IMR-90 (cell line): Measurements from ENCODE around the gene SRRM3. TPM values are rescaled to one million over a fixed set of nuclear protein-coding genes. Genes with fewer than 3 reads are reported as not detected.

Experiments
- ATAC-seq: fragments of 200-7000 bp; cut with Tn5 transposase; 2 replicates; pipeline ENCODE4 v1.9.1; 2020; ENCODE audit warnings: low read depth, mild to moderate bottlenecking, moderate library complexity
- BruUV-seq: library from RNA; stranded (reverse); fragments of 400-500 nt; replicated peaks from 2 replicates; lab custom pipeline; 2021; lab: Mats Ljungman, UMichigan
- CTCF ChIA-PET: fragments of 300-600 bp; formaldehyde crosslinking; extraction: SDS; loops from one replicate; lab custom pipeline; 2021; ENCODE audit warnings: antibody characterized with exemption; lab: Yijun Ruan, JAX
- POLR2A ChIA-PET: fragments of 300-600 bp; sonication (Branson Sonifier 250); formaldehyde crosslinking; loops from one replicate; lab custom pipeline; 2022; ENCODE audit warnings: antibody characterized with exemption; ENCODE audit not compliant: unreplicated experiment; lab: Charles Lee
- DNase-seq: peaks from one replicate; pipeline ENCODE4 v3.0.0; 2013
- H2AFZ ChIP-seq: replicated peaks from 2 replicates; pipeline ENCODE3; 2013; ENCODE audit warnings: low read length, mild to moderate bottlenecking; ENCODE audit not compliant: poor library complexity
- H2AK5ac ChIP-seq: 2 replicates; pipeline ENCODE4 v1.6.1; 2013; ENCODE audit warnings: low read depth, low read length, inconsistent platforms
- H2AK9ac ChIP-seq: replicated peaks from 2 replicates; pipeline ENCODE3; 2013; ENCODE audit warnings: mild to moderate bottlenecking, low read depth, low read length, moderate library complexity; ENCODE audit not compliant: poor library complexity
- H2BK120ac ChIP-seq: 2 replicates; pipeline ENCODE4 v1.6.1; 2013; ENCODE audit warnings: low read depth, low read length, inconsistent platforms
- H2BK15ac ChIP-seq: 3 replicates; pipeline ENCODE4 v1.6.1; 2013; ENCODE audit warnings: low read depth, low read length, inconsistent platforms
- H2BK20ac ChIP-seq: 2 replicates; pipeline ENCODE4 v1.6.1; 2013; ENCODE audit warnings: low read depth, mild to moderate bottlenecking, inconsistent platforms, low read length, moderate library complexity
- H2BK5ac ChIP-seq: 2 replicates; pipeline ENCODE4 v1.6.1; 2013; ENCODE audit warnings: mild to moderate bottlenecking, low read depth, low read length, inconsistent platforms; ENCODE audit not compliant: poor library complexity, severe bottlenecking
- H3K14ac ChIP-seq: replicated peaks from 2 replicates; pipeline ENCODE4 v1.6.1; 2013; ENCODE audit warnings: low read depth, low read length, inconsistent platforms
- H3K18ac ChIP-seq: 2 replicates; pipeline ENCODE4 v1.6.1; 2013; ENCODE audit warnings: low read depth, low read length, control low read depth
- H3K23ac ChIP-seq: 2 replicates; pipeline ENCODE4 v1.6.1; 2013; ENCODE audit warnings: low read depth, low read length, inconsistent platforms
- H3K27ac ChIP-seq: 2 replicates; pipeline ENCODE4 v1.5.1; 2013; ENCODE audit warnings: mild to moderate bottlenecking, control low read depth, low read length; ENCODE audit not compliant: insufficient read depth
- H3K27me3 ChIP-seq: 2 replicates; pipeline ENCODE4 v1.6.1; 2013; ENCODE audit warnings: low read length; ENCODE audit not compliant: control insufficient read depth, insufficient read depth
- H3K36me3 ChIP-seq: 2 replicates; pipeline ENCODE4 v1.6.1; 2013; ENCODE audit warnings: low read length, mixed read lengths; ENCODE audit not compliant: control insufficient read depth, insufficient read depth
- H3K4ac ChIP-seq: 2 replicates; pipeline ENCODE4 v1.6.1; 2013; ENCODE audit warnings: low read depth, low read length, inconsistent platforms
- H3K4me1 ChIP-seq: 2 replicates; pipeline ENCODE4 v1.6.1; 2013; ENCODE audit warnings: low read length, mixed read lengths; ENCODE audit not compliant: control insufficient read depth, insufficient read depth
- H3K4me2 ChIP-seq: 2 replicates; pipeline ENCODE4 v1.6.1; 2013; ENCODE audit warnings: low read depth, mild to moderate bottlenecking, control low read depth, low read length, moderate library complexity
- H3K4me3 ChIP-seq: 2 replicates; pipeline ENCODE4 v1.5.1; 2013; ENCODE audit warnings: low read depth, mild to moderate bottlenecking, control low read depth, low read length, moderate library complexity; ENCODE audit not compliant: insufficient read depth
- H3K56ac ChIP-seq: 2 replicates; pipeline ENCODE4 v1.6.1; 2013; ENCODE audit warnings: low read length, inconsistent platforms; ENCODE audit not compliant: insufficient read depth; ENCODE audit errors: extremely low read depth
- H3K79me1 ChIP-seq, 2 experiments: 2 replicates each; pipeline ENCODE4 v1.6.1; 2013; ENCODE audit warnings: low read length in 2 of 2, inconsistent platforms in 1 of 2, low read depth in 1 of 2
- H3K9ac ChIP-seq: 2 replicates; pipeline ENCODE4 v1.6.1; 2013; ENCODE audit warnings: low read depth, low read length, control low read depth
- H3K9me1 ChIP-seq: 2 replicates; pipeline ENCODE4 v1.6.1; 2013; ENCODE audit warnings: low read length, inconsistent platforms; ENCODE audit not compliant: insufficient read depth
- H3K9me3 ChIP-seq: 2 replicates; pipeline ENCODE4 v1.6.1; 2013; ENCODE audit warnings: low read length; ENCODE audit not compliant: control insufficient read depth, insufficient read depth
- H4K20me1 ChIP-seq: 2 replicates; pipeline ENCODE4 v1.6.1; 2013; ENCODE audit warnings: low read length, inconsistent platforms; ENCODE audit not compliant: insufficient read depth
- H4K5ac ChIP-seq: 2 replicates; pipeline ENCODE4 v1.6.1; 2013; ENCODE audit warnings: mild to moderate bottlenecking, low read depth, low read length, control low read depth
- H4K8ac ChIP-seq, 2 experiments: 2 replicates each; pipeline ENCODE4 v1.6.1; 2013; ENCODE audit warnings: low read depth in 2 of 2, low read length in 2 of 2, control low read depth in 1 of 2, inconsistent platforms in 1 of 2
- H4K91ac ChIP-seq: 2 replicates; pipeline ENCODE4 v1.6.1; 2013; ENCODE audit warnings: low read depth, low read length, inconsistent platforms; ENCODE audit not compliant: insufficient read depth
- BHLHE40 ChIP-seq: fragments of 150-350 bp; IDR thresholded peaks from 2 replicates; pipeline ENCODE4 v1.6.1; 2016; ENCODE audit warnings: mild to moderate bottlenecking, low read depth, low read length
- FOS ChIP-seq: fragments of 150-350 bp; IDR thresholded peaks from 2 replicates; pipeline ENCODE4 v1.6.1; 2016; ENCODE audit warnings: low read depth, low read length
- MAZ ChIP-seq: IDR thresholded peaks from 2 replicates; pipeline ENCODE4 v1.6.1; 2012; ENCODE audit warnings: low read depth, mild to moderate bottlenecking, low read length, improper control_type of control experiment, moderate library complexity, borderline replicate concordance
- NFE2L2 ChIP-seq: fragments of 150-350 bp; IDR thresholded peaks from 2 replicates; pipeline ENCODE4 v1.6.1; 2016; ENCODE audit warnings: low read depth, mild to moderate bottlenecking, low read length
- POLR2A ChIP-seq: IDR thresholded peaks from 2 replicates; pipeline ENCODE4 v1.6.1; 2012; ENCODE audit warnings: mild to moderate bottlenecking, low read depth, low read length
- RCOR1 ChIP-seq: IDR thresholded peaks from 2 replicates; pipeline ENCODE4 v1.6.1; 2012; ENCODE audit warnings: mild to moderate bottlenecking, low read length, improper control_type of control experiment; ENCODE audit not compliant: insufficient replicate concordance
- WGBS, 2 experiments: methylation state at CpG; one replicate each; pipeline versions ENCODE4 v1.1.5 to v1.1.7; 2013; ENCODE audit warnings: missing lambda C conversion rate in 2 of 2; ENCODE audit not compliant: insufficient read length in 1 of 2; ENCODE audit errors: extremely low coverage in 2 of 2; 5-methylcytosine and 5-hydroxymethylcytosine counted together
- dilution Hi-C: fragments of 300-500 bp; cut with HindIII; formaldehyde crosslinking; loops from one replicate; pipeline ENCODE4 v1.14.3; 2018; ENCODE audit warnings: low sequenced_read_pairs; ENCODE audit not compliant: unreplicated experiment
- in situ Hi-C: fragments of 300-500 bp; cut with MboI; formaldehyde crosslinking; loops from 3 replicates; pipeline ENCODE4 v1.14.3; 2019; ENCODE audit warnings: low sequenced_read_pairs, inconsistent platforms, mixed read lengths
- intact Hi-C: fragments of 100-400 bp; cut with micrococcal nuclease; formaldehyde crosslinking; loops from 2 replicates; pipeline ENCODE4 v1.10.0; 2022
- polyA plus RNA-seq, 3 experiments: library from polyadenylated mRNA; depleted of rRNA; stranded (reverse); fragments of >200 nt; gene quantifications; 2 replicates each; pipeline ENCODE4 v1.2.3, GENCODE V29; 2012; ENCODE audit warnings: low replicate concordance in 1 of 3
- total RNA-seq: library from RNA; depleted of rRNA; stranded (reverse); fragments of >200 nt; gene quantifications from 2 replicates; pipeline ENCODE4 v1.2.3, GENCODE V29; 2012
- TF ChIP-seq, protein P1 (sequence below): fragments of 150-350 bp; IDR thresholded peaks from 2 replicates; pipeline ENCODE4 v1.6.1; 2016; ENCODE audit warnings: low read depth, mild to moderate bottlenecking, low read length, moderate library complexity, borderline replicate concordance

SRRM3 gene
- total and polyA plus RNA-seq, 2 of the 4 experiments (the other 2 are of a cell fraction) = 0.18 to 2.5 TPM

DNA sequence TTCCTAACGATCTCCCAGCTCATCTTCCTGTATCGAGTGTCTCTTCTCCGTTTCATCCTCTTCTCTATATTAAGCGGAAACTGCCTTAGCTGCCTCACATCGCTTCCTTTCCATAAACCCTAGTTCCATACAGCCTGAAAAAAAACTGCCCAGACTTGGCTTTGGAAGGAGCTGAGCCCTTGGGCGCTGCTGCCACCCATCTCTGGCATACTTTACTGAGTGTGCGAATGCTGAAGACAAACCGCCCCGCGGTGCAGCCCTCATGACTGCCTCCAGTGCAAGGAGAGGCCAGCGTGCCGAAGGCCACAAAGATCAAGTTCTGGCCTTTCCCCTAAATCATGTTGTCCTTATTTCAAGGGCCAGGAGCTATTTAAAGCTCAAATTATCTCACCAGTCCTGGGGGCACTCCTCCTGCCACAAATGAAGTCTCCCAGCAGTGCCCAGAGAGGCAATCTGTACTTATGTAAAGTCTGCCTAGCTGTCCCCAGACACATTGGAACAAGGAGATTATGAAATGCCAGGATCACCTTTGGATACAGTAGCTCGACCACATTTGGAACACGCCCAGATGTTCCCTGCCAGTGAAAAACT lies 131.9 kb downstream of the SRRM3 start:
- Histone ChIP-seq H4K91ac (no peak overlapping the region), H3K79me1 (peaks cover 4 to 76% of the 10 kb centered on the region in 2 experiments; a peak in 3 of 4 replicates), H3K9me3 (no peaks in the 10 kb centered on the region), H2BK15ac (no peak overlapping the region), H3K23ac (no peak overlapping the region), H2AFZ (no peak overlapping the region), H2BK5ac (no peak overlapping the region), H3K9ac (no peak overlapping the region), H3K4me3 (no peak overlapping the region), H4K20me1 (peaks cover 99% of the 10 kb centered on the region), H3K4ac (no peak overlapping the region), H3K9me1 (peaks cover 37% of the 10 kb centered on the region), H3K18ac (no peak overlapping the region), H3K27ac (no peak overlapping the region), H2BK120ac (no peak overlapping the region), H2AK9ac (no peak overlapping the region), H3K4me2 (no peak overlapping the region), H3K14ac (no peak overlapping the region), H3K27me3 (no peaks in the 10 kb centered on the region), H2BK20ac (no peak overlapping the region), H3K56ac (no peak overlapping the region), H2AK5ac (no peak overlapping the region), H4K5ac (no peak overlapping the region), H3K4me1 (peaks cover 17% of the 10 kb centered on the region), H4K8ac (no peak overlapping the region), H3K36me3 (peaks cover 32% of the 10 kb centered on the region)
- POLR2A ChIA-PET = no interaction called here
- dilution Hi-C loops = no loop called here
- TF ChIP-seq NFE2L2 (no peak), BHLHE40 (no peak), FOS (no peak), RCOR1 (no peak), MAZ (no peak), POLR2A (no peak)
- TF ChIP-seq, protein P1, sequence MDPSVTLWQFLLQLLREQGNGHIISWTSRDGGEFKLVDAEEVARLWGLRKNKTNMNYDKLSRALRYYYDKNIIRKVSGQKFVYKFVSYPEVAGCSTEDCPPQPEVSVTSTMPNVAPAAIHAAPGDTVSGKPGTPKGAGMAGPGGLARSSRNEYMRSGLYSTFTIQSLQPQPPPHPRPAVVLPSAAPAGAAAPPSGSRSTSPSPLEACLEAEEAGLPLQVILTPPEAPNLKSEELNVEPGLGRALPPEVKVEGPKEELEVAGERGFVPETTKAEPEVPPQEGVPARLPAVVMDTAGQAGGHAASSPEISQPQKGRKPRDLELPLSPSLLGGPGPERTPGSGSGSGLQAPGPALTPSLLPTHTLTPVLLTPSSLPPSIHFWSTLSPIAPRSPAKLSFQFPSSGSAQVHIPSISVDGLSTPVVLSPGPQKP = no peak
- WGBS, 2 experiments = 98% methylated on average over 5 of the region's 14 CpGs; no CpG with 5 or more reads in 1 of the 2 experiments
- no peak for ATAC-seq
- DNase-seq = no peak
- BruUV-seq = no TSS peak
- in situ Hi-C loops = no loop called here
- intact Hi-C loops = no loop called here
- CTCF ChIA-PET = interaction anchor here (0.6 to 1.1 kb wide), 2 partner anchors 20 to 732 kb away, joined by 3 to 4 read pairs; no protein-coding TSS in a partner anchor
